Right lobe of liver (tissue), 6 donors: Measurements from ENCODE around the gene CEBPZ. TPM values are rescaled to one million over a fixed set of nuclear protein-coding genes. Genes with fewer than 3 reads are reported as not detected.

Experiments used
- ATAC-seq, 4 donors: fragments of 200-7000 bp; cut with Tn5 transposase; one replicate each; pipeline ENCODE4 v1.9.1; 2020; ENCODE audit warnings: mild to moderate bottlenecking in 4 of 4, moderate library complexity in 4 of 4
- DNase-seq, 3 donors: peaks; one replicate each; pipeline ENCODE4 v3.0.0-alpha.2; 2020
- H3K27ac ChIP-seq, 3 donors: fragments of 200-600 bp; one replicate each; pipeline ENCODE4 v1.8.0; 2022
- H3K27me3 ChIP-seq, 2 donors: fragments of 200-600 bp; one replicate each; pipeline ENCODE4 v1.8.0; 2022
- H3K36me3 ChIP-seq, 4 donors: fragments of 200-600 bp; sonication (generic) in 1 of 4; one replicate each; pipeline versions ENCODE4 v1.5.1 to v1.8.0; 2017 to 2022; ENCODE audit warnings: control low read depth in 1 of 4
- H3K4me1 ChIP-seq, 4 donors: fragments of 200-600 bp; sonication (generic) in 1 of 4; one replicate each; pipeline versions ENCODE4 v1.5.1 to v1.8.0; 2017 to 2022; ENCODE audit warnings: control low read depth in 1 of 4
- H3K4me3 ChIP-seq, 3 donors: fragments of 200-600 bp; one replicate each; pipeline ENCODE4 v1.8.0; 2022
- H3K9me3 ChIP-seq, 4 donors: fragments of 200-600 bp; sonication (generic) in 1 of 4; one replicate each; pipeline versions ENCODE4 v1.5.1 to v1.8.0; 2017 to 2022; ENCODE audit warnings: control low read depth in 1 of 4
- POLR2A ChIP-seq: fragments of 450-650 bp; IDR thresholded peaks from one replicate; pipeline ENCODE4 v1.6.1; 2017; ENCODE audit warnings: antibody characterized with exemption, mild to moderate bottlenecking
- WGBS: methylation state at CpG from one replicate; pipeline ENCODE4 v1.1.6; 2018; ENCODE audit warnings: low coverage, low lambda C conversion rate; ENCODE audit not compliant: insufficient coverage; ENCODE audit errors: missing lambda C conversion rate; 5-methylcytosine and 5-hydroxymethylcytosine counted together
- intact Hi-C, 2 donors: fragments of 100-400 bp; cut with DNase I; formaldehyde crosslinking; loops; one replicate each; pipeline versions ENCODE4 v1.11.2 to v1.14.1; 2022
- total RNA-seq, 6 experiments: library from RNA; depleted of rRNA in 2 of 6; stranded (reverse); fragments of >200 nt in 2 of 6; fragmentation: NEBNext Ultra II Directional in 3 of 6; extraction: Animal tissue kit (Norgen Biotek cat#: 25700) in 3 of 6; gene quantifications; one replicate each; pipeline versions ENCODE4 v1.1.0 to v1.2.4, GENCODE V29; 2016 to 2023
- TF ChIP-seq, protein P1 (sequence below), 4 donors: fragments of 200-600 bp in 3 of 4; fragments of 450-650 bp in 1 of 4; IDR thresholded peaks; one replicate each; pipeline versions ENCODE4 v1.5.1 to v1.8.0; 2016 to 2022; ENCODE audit warnings: antibody characterized with exemption in 4 of 4, mild to moderate bottlenecking in 2 of 4
- donor health status: DM: no; HTN: yes; CAD: no.
- donor health status: DM: no; HTN: no; CAD: no.
- donor health status: DM: no; HTN: no; CAD: no.
- donor health status: DM: no; HTN: yes; CAD: no.
- donor health status: DM: no; HTN: yes; CAD: no.

The CEBPZ gene
- total RNA-seq, 6 experiments from 2014 or later = 13.3 to 29.3 (median 20.0) TPM

DNA sequence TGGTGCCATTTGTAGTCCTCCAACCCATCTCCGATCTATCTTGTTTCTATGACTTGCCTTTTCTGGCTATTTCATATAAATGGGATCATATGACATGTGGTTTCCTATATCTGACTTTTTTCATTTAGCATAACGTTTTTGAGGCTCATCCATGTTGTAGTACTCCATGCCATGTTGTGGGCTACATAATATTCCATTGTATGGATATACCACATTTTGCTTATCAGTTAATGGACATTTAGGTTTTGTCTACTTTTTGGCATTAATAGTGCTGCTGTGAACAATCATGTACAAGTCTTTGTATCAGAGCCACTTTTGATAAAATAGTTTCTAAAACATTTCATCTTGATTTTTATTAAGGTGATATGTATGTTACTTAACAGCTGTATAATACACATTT lies 27.7 kb downstream of the CEBPZ start:
- DNase-seq (no peak), ATAC-seq (no peak)
- WGBS = 100% methylated on average over 1 of the region's 2 CpGs
- Histone ChIP-seq H3K27me3 (no peaks in the 10 kb centered on the region), H3K4me1 (no peaks in the 10 kb centered on the region), H3K36me3 (peaks cover 0 to 39% (median 21%) of the 10 kb centered on the region in 4 donors), H3K27ac (no peak overlapping the region), H3K9me3 (peaks cover 0 to 3% (median 0%) of the 10 kb centered on the region in 4 donors), H3K4me3 (no peak overlapping the region)
- intact Hi-C loops = no loop called here
- TF ChIP-seq, protein P1, sequence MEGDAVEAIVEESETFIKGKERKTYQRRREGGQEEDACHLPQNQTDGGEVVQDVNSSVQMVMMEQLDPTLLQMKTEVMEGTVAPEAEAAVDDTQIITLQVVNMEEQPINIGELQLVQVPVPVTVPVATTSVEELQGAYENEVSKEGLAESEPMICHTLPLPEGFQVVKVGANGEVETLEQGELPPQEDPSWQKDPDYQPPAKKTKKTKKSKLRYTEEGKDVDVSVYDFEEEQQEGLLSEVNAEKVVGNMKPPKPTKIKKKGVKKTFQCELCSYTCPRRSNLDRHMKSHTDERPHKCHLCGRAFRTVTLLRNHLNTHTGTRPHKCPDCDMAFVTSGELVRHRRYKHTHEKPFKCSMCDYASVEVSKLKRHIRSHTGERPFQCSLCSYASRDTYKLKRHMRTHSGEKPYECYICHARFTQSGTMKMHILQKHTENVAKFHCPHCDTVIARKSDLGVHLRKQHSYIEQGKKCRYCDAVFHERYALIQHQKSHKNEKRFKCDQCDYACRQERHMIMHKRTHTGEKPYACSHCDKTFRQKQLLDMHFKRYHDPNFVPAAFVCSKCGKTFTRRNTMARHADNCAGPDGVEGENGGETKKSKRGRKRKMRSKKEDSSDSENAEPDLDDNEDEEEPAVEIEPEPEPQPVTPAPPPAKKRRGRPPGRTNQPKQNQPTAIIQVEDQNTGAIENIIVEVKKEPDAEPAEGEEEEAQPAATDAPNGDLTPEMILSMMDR (IDR thresholded peaks at IDR 0.05) = no peak
- no peak for TF ChIP-seq POLR2A

DNA sequence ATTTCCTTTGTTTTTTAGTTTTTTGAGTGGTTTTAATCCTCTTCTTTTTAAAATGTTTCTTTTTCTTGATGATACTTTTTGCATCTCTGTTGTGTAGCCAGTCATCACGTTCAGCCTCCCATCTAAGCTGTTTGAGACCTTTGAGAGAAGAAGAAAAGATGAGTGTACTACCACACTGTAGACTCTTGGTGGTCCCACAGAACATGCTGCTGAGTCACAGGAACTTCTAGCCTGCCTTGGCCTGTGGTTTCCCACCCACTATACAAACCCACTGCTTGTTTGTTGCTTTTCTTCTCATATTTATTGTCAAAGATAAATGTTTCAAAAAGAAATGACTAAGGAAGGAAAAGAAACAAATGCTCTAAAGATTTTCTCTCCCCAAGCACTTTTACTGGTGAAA lies 29.6 kb downstream of the CEBPZ start:
- Histone ChIP-seq H3K36me3 (peaks cover 0 to 38% (median 17%) of the 10 kb centered on the region in 4 donors), H3K27me3 (no peaks in the 10 kb centered on the region), H3K4me3 (no peak overlapping the region), H3K9me3 (no peaks in the 10 kb centered on the region), H3K27ac (no peak overlapping the region), H3K4me1 (peaks cover 0 to 9% (median 4%) of the 10 kb centered on the region in 4 donors)
- WGBS = 73% methylated on average over 1 of the region's 1 CpG
- intact Hi-C loops = no loop called here
- no peak for TF ChIP-seq POLR2A
- TF ChIP-seq, protein P1 (IDR thresholded peaks at IDR 0.05) = no peak
- DNase-seq = no peak
- ATAC-seq = no peak

DNA sequence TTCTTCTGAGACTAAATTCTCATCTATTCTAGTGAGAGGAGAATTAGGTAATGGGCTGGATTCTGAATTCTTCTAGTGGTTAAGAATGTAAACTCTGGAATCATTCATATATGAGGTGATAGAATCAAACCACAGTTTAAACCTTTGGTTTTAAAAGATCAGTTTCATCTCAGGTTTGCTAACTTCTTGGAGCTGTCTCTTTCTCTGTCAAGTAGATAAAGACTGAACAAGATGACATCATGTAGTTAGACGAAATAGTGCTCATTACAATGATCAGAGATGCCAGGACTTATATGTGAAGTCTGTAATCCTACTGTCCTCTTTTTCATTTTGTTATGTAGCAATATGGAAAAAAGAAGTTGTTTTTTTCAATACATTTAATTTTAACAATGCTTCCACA lies 30.2 kb downstream of the CEBPZ start:
- Histone ChIP-seq H3K27ac (no peak overlapping the region), H3K9me3 (no peaks in the 10 kb centered on the region), H3K4me3 (no peak overlapping the region), H3K27me3 (no peaks in the 10 kb centered on the region), H3K36me3 (peaks cover 0 to 33% (median 14%) of the 10 kb centered on the region in 4 donors), H3K4me1 (peaks cover 0 to 9% (median 4%) of the 10 kb centered on the region in 4 donors)
- DNase-seq (no peak), ATAC-seq (no peak)
- intact Hi-C loops = no loop called here
- 76% methylated on average over 1 of the region's 1 CpG for WGBS
- TF ChIP-seq, protein P1 (IDR thresholded peaks at IDR 0.05) = no peak
- TF ChIP-seq POLR2A = no peak

DNA sequence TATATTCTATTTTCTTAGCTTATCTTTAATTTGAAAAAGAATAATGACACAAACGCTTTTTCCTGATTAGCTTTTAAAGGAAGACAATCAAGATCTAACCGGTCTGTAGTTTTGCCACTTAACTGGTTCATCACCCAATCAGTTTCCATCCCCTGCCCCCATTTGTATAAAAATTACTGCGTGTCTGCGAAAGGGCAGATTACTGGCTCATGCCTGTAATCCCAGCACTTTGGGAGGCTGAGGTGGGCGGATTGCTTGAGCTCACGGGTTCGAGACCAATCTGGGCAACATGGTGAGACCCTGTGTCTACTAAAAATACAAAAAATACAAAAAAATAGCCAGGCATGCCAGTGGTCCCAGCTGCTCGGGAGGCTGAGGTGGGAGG lies 32.7 kb downstream of the CEBPZ start:
- no peak overlapping the region for H3K4me3 ChIP-seq
- intact Hi-C loops = no loop called here
- TF ChIP-seq POLR2A = no peak
- TF ChIP-seq, protein P1 (IDR thresholded peaks at IDR 0.05) = no peak
- peaks cover 0 to 9% (median 4%) of the 10 kb centered on the region in 4 donors for H3K4me1 ChIP-seq
- no peak overlapping the region for H3K27ac ChIP-seq
- H3K9me3 ChIP-seq = no peaks in the 10 kb centered on the region
- 89% methylated on average over 8 of the region's 8 CpGs for WGBS
- no peaks in the 10 kb centered on the region for H3K27me3 ChIP-seq
- DNase-seq (no peak), ATAC-seq (no peak)
- peaks cover 0 to 29% (median 7%) of the 10 kb centered on the region in 4 donors for H3K36me3 ChIP-seq
